Activated B cell treated with CpG ODN at 0.5 μM for 24 hours (primary cell): Measurements from ENCODE around the gene CA10. TPM values are rescaled to one million over a fixed set of nuclear protein-coding genes. Genes with fewer than 3 reads are reported as not detected.

Experiments used
- ATAC-seq: fragments of 200-7000 bp; cut with Tn5 transposase; one replicate; pipeline ENCODE4 v1.10.0; 2021; ENCODE audit warnings: low read depth, mild to moderate bottlenecking, moderate library complexity
- CTCF ChIA-PET: fragments of 350-600 bp; sonication (Branson Sonifier 250); formaldehyde crosslinking; loops from one replicate; lab custom pipeline; 2021; ENCODE audit warnings: antibody characterized with exemption; lab: Charles Lee
- POLR2A ChIA-PET: fragments of 350-600 bp; sonication (Branson Sonifier 250); formaldehyde crosslinking; loops from one replicate; lab custom pipeline; 2021; ENCODE audit warnings: antibody characterized with exemption; lab: Charles Lee
- DNase-seq: peaks from one replicate; pipeline ENCODE4 v3.0.0; 2022
- H3K27ac Mint-ChIP-seq: one replicate; pipeline ENCODE4 v1.8.0; 2020; ENCODE audit warnings: mixed read lengths
- H3K27me3 Mint-ChIP-seq: one replicate; pipeline ENCODE4 v1.8.0; 2021; ENCODE audit warnings: mixed read lengths
- H3K36me3 Mint-ChIP-seq: one replicate; pipeline ENCODE4 v1.8.0; 2021; ENCODE audit warnings: low read depth, mixed read lengths
- H3K4me1 Mint-ChIP-seq: one replicate; pipeline ENCODE4 v1.8.0; 2021; ENCODE audit warnings: mixed read lengths
- H3K4me3 Mint-ChIP-seq: one replicate; pipeline ENCODE4 v1.8.0; 2020; ENCODE audit warnings: mild to moderate bottlenecking, mixed read lengths
- H3K9me3 Mint-ChIP-seq: one replicate; pipeline ENCODE4 v1.8.0; 2020; ENCODE audit warnings: mixed read lengths
- CTCF ChIP-seq: fragments of 200-600 bp; IDR thresholded peaks from one replicate; pipeline ENCODE4 v1.8.0; 2022; ENCODE audit warnings: antibody characterized with exemption, mild to moderate bottlenecking
- intact Hi-C: fragments of 100-400 bp; cut with micrococcal nuclease; formaldehyde crosslinking; loops from one replicate; pipeline ENCODE4 v1.15.1; 2024
- total RNA-seq: library from RNA; stranded (reverse); gene quantifications from 2 replicates; pipeline ENCODE4 v1.2.3, GENCODE V29; 2022

Gene CA10
- total RNA-seq, 1 donor from 2014 or later: not detected

DNA sequence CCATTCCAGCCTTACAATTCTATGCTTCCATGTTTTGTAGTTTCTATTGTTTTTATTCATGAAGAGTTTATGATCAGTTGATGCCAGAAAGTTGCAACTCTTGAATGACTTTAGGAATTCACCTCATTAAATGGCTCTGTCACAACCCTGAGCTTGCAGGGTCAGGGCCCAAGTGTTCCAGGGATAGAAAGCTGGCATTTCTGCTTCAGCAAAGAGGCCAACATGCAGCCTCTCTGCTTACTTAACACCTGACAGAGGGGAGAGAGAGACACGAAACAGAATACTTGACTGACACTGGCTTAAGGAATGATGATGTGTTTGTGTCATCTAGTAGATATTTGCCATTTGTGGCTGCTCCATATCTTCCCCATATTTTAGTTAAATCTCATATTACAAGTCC is 328.1 kb downstream of the CA10 start:
- POLR2A ChIA-PET: no interaction called here

GRCh38 chr17:51828901-51829300 is 329.6 kb downstream of the CA10 start:
- H3K4me3 Mint-ChIP-seq: no peak overlapping the region
- H3K27me3 Mint-ChIP-seq: no peaks in the 10 kb centered on the region
- no peaks in the 10 kb centered on the region for H3K9me3 Mint-ChIP-seq
- H3K4me1 Mint-ChIP-seq: no peaks in the 10 kb centered on the region
- ChIA-PET POLR2A (no interaction called here), CTCF (no interaction called here)
- DNase-seq: no peak
- ATAC-seq: no peak
- H3K36me3 Mint-ChIP-seq: no peaks in the 10 kb centered on the region
- no peak for TF ChIP-seq CTCF
- no peak overlapping the region for H3K27ac Mint-ChIP-seq
- intact Hi-C loops: no loop called here

More for the DNA sequence above, 328.1 kb downstream of the CA10 start:
- CTCF ChIA-PET: no interaction called here
- Mint-ChIP-seq H3K27ac (no peak overlapping the region), H3K36me3 (no peaks in the 10 kb centered on the region), H3K27me3 (no peaks in the 10 kb centered on the region), H3K4me3 (no peak overlapping the region), H3K4me1 (no peaks in the 10 kb centered on the region), H3K9me3 (no peaks in the 10 kb centered on the region)
- DNase-seq (no peak), ATAC-seq (no peak)
- no peak for TF ChIP-seq CTCF
- intact Hi-C loops: no loop called here

DNA sequence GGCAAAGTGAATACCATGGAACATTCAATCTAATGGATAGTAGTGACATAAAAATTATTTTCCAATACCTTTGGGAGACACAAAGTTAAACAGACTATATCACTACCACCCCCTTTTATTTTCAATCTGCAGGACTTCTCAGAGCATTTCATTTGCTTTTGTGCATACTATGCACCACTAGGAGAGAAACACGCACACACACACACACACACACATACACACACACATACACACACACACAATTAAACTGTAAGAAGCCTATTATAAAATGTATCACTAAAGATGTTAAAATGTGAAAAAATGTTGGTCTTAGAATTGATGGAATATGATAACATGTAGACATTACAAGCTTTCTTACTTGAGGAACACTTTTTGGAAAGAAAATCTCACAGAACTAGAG is 331.4 kb downstream of the CA10 start:
- intact Hi-C loops: no loop called here
- no peaks in the 10 kb centered on the region for H3K36me3 Mint-ChIP-seq
- ATAC-seq: no peak
- H3K4me3 Mint-ChIP-seq: no peak overlapping the region
- H3K27me3 Mint-ChIP-seq: no peaks in the 10 kb centered on the region
- ChIA-PET POLR2A (no interaction called here), CTCF (no interaction called here)
- TF ChIP-seq CTCF: no peak
- no peaks in the 10 kb centered on the region for H3K9me3 Mint-ChIP-seq
- DNase-seq: no peak
- no peaks in the 10 kb centered on the region for H3K4me1 Mint-ChIP-seq
- no peak overlapping the region for H3K27ac Mint-ChIP-seq

DNA sequence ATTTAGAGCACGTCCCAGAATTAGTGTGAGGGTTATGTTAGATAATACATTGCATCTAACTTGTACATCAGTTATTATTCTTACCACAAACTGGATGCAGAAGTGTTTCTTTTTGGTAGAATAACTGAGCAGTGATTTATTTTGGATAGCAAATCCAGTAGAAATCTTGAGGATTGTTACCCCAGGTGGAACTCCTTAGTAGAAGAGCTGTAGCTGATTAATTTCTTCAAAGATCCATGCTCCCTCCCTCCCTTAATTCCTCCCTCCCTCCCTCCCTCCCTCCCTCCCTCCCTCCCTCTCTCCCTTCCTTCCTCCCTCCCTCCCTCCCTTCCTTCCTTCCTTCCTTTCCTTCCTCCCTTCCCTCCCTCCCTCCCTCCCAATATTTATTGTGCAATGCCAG is 337.7 kb downstream of the CA10 start:
- DNase-seq (no peak), ATAC-seq (no peak)
- ChIA-PET POLR2A (no interaction called here), CTCF (no interaction called here)
- Mint-ChIP-seq H3K27me3 (no peaks in the 10 kb centered on the region), H3K4me1 (no peaks in the 10 kb centered on the region), H3K9me3 (no peaks in the 10 kb centered on the region), H3K36me3 (no peaks in the 10 kb centered on the region), H3K27ac (no peak overlapping the region), H3K4me3 (no peak overlapping the region)
- intact Hi-C loops: no loop called here
- no peak for TF ChIP-seq CTCF

DNA sequence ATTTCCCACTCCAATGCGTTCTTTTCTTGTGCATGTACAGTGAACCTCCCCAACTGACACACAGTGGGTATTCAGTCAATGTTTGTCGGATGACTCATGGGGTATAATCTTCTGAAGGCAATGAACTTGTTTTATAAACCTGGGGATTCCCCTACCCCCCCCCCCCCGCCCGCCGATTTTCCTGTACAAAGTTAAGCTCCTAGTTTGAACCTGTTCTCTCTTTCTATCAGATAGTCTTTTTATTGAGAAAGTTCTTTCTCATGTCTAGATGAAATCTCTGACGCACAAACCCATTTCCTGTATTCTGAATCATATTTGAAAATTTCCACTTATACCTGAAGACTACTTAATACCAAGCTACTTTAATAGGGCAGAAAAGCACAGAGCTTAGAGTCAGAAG is 338.3 kb downstream of the CA10 start:
- TF ChIP-seq CTCF: no peak
- H3K4me3 Mint-ChIP-seq: no peak overlapping the region
- H3K36me3 Mint-ChIP-seq: no peaks in the 10 kb centered on the region
- ATAC-seq (no peak), DNase-seq (no peak)
- POLR2A ChIA-PET: no interaction called here
- no peaks in the 10 kb centered on the region for H3K9me3 Mint-ChIP-seq
- CTCF ChIA-PET: no interaction called here
- no peak overlapping the region for H3K27ac Mint-ChIP-seq
- H3K4me1 Mint-ChIP-seq: no peaks in the 10 kb centered on the region
- intact Hi-C loops: no loop called here
- no peaks in the 10 kb centered on the region for H3K27me3 Mint-ChIP-seq
